ENCODE measurements around the gene USP5. TPM values are rescaled to one million over a fixed set of nuclear protein-coding genes. Genes with fewer than 3 reads are reported as not detected.

The USP5 gene
- total and polyA plus RNA-seq, 2 experiments from 2014 or later: 73.2 to 96.2 TPM

GRCh38 chr12:6896846-6897435, 45.0 kb downstream of the USP5 start:
- no peaks in the 10 kb centered on the region for H3F3A ChIP-seq (ENCODE audit: insufficient read depth)
- TF ChIP-seq EZH2phosphoT487 (IDR thresholded peaks at IDR 0.05; ENCODE audit: insufficient read depth, low read depth) (no peak), EZH2 (IDR thresholded peaks at IDR 0.05; ENCODE audit: insufficient read depth, poor library complexity, severe bottlenecking) (no peak)
- no peaks in the 10 kb centered on the region for H3K36me3 ChIP-seq (ENCODE audit: low read depth)
- H3K27ac ChIP-seq: no peak overlapping the region
- no peak overlapping the region for H3K9ac ChIP-seq
- WGBS, 2 experiments (ENCODE audit: low coverage in 1 of 2, low lambda C conversion rate in 2 of 2, missing lambda C conversion rate in 2 of 2): 53% methylated on average over 6 of the region's 6 CpGs
- H3K27me3 ChIP-seq (replicated peaks; ENCODE audit: insufficient read depth): no peaks in the 10 kb centered on the region
- H2AFZ ChIP-seq: no peak overlapping the region
- H3K4me3 ChIP-seq: no peak overlapping the region
- no peaks in the 10 kb centered on the region for H3K9me3 ChIP-seq (ENCODE audit: low read depth)
- H4K20me1 ChIP-seq (ENCODE audit: insufficient read depth): no peaks in the 10 kb centered on the region
- DNase-seq: no peak
- H3K79me2 ChIP-seq (ENCODE audit: insufficient read depth): no peaks in the 10 kb centered on the region
- no peaks in the 10 kb centered on the region for H3K4me1 ChIP-seq (ENCODE audit: insufficient read depth)
- in situ Hi-C loops (cut with MboI): no loop called here
- no peaks in the 10 kb centered on the region for H3K9me2 ChIP-seq (ENCODE audit: insufficient read depth)
- no peak overlapping the region for H3K4me2 ChIP-seq (ENCODE audit: unreplicated experiment)

- H3K4me3 ChIP-seq: no peak overlapping the region
- no peaks in the 10 kb centered on the region for H3K9me3 ChIP-seq (ENCODE audit: low read depth)
- TF ChIP-seq EZH2 (IDR thresholded peaks at IDR 0.05; ENCODE audit: insufficient read depth, poor library complexity, severe bottlenecking) (no peak), EZH2phosphoT487 (IDR thresholded peaks at IDR 0.05; ENCODE audit: insufficient read depth, low read depth) (no peak)
- no peaks in the 10 kb centered on the region for H3K79me2 ChIP-seq (ENCODE audit: insufficient read depth)
- H3K4me2 ChIP-seq (ENCODE audit: unreplicated experiment): no peak overlapping the region
- no peak overlapping the region for H2AFZ ChIP-seq
- no peak overlapping the region for H3K27ac ChIP-seq
- no peak for DNase-seq
- no peak overlapping the region for H3K9ac ChIP-seq
- no peaks in the 10 kb centered on the region for H4K20me1 ChIP-seq (ENCODE audit: insufficient read depth)
- in situ Hi-C loops (cut with MboI): no loop called here
- no peaks in the 10 kb centered on the region for H3K27me3 ChIP-seq (replicated peaks; ENCODE audit: insufficient read depth)
- H3K9me2 ChIP-seq (ENCODE audit: insufficient read depth): no peaks in the 10 kb centered on the region
- H3K36me3 ChIP-seq (ENCODE audit: low read depth): no peaks in the 10 kb centered on the region
- H3K4me1 ChIP-seq (ENCODE audit: insufficient read depth): peaks cover 4% of the 10 kb centered on the region; the same call in 1 of the 2 replicates
- no peaks in the 10 kb centered on the region for H3F3A ChIP-seq (ENCODE audit: insufficient read depth)
- WGBS, 2 experiments (ENCODE audit: low coverage in 1 of 2, low lambda C conversion rate in 2 of 2, missing lambda C conversion rate in 2 of 2): 90% methylated on average over 5 of the region's 5 CpGs
Observed at GRCh38 chr12:6899427-6899826, 47.5 kb downstream of the USP5 start.

- 62 to 66% methylated on average over 10 of the region's 10 CpGs for WGBS, 2 experiments (ENCODE audit: low coverage in 1 of 2, low lambda C conversion rate in 2 of 2, missing lambda C conversion rate in 2 of 2)
- H3K9ac ChIP-seq: no peak overlapping the region
- peak; percentile 31 for DNase-seq
- no peaks in the 10 kb centered on the region for H3K9me2 ChIP-seq (ENCODE audit: insufficient read depth)
- H3K4me2 ChIP-seq (ENCODE audit: unreplicated experiment): no peak overlapping the region
- no peaks in the 10 kb centered on the region for H3F3A ChIP-seq (ENCODE audit: insufficient read depth)
- H3K4me1 ChIP-seq (ENCODE audit: insufficient read depth): peaks cover 4% of the 10 kb centered on the region; the same call in 1 of the 2 replicates
- H3K9me3 ChIP-seq (ENCODE audit: low read depth): no peaks in the 10 kb centered on the region
- no peak overlapping the region for H3K4me3 ChIP-seq
- H4K20me1 ChIP-seq (ENCODE audit: insufficient read depth): no peaks in the 10 kb centered on the region
- no peaks in the 10 kb centered on the region for H3K36me3 ChIP-seq (ENCODE audit: low read depth)
- in situ Hi-C loops (cut with MboI): no loop called here
- TF ChIP-seq EZH2 (IDR thresholded peaks at IDR 0.05; ENCODE audit: insufficient read depth, poor library complexity, severe bottlenecking) (no peak), EZH2phosphoT487 (IDR thresholded peaks at IDR 0.05; ENCODE audit: insufficient read depth, low read depth) (no peak)
- H3K27me3 ChIP-seq (replicated peaks; ENCODE audit: insufficient read depth): no peaks in the 10 kb centered on the region
- H2AFZ ChIP-seq: no peak overlapping the region
- no peak overlapping the region for H3K27ac ChIP-seq
- H3K79me2 ChIP-seq (ENCODE audit: insufficient read depth): no peaks in the 10 kb centered on the region
Observed at GRCh38 chr12:6899837-6900519, 48.0 kb downstream of the USP5 start.

GRCh38 chr12:6902448-6902847, 50.5 kb downstream of the USP5 start:
- Histone ChIP-seq H3K79me2 (ENCODE audit: insufficient read depth) (no peaks in the 10 kb centered on the region), H3K9ac (no peak overlapping the region), H3K9me3 (ENCODE audit: low read depth) (no peaks in the 10 kb centered on the region), H4K20me1 (ENCODE audit: insufficient read depth) (no peaks in the 10 kb centered on the region), H3K27ac (no peak overlapping the region), H3F3A (ENCODE audit: insufficient read depth) (no peaks in the 10 kb centered on the region), H2AFZ (no peak overlapping the region), H3K27me3 (replicated peaks; ENCODE audit: insufficient read depth) (no peaks in the 10 kb centered on the region), H3K4me2 (ENCODE audit: unreplicated experiment) (no peak overlapping the region), H3K36me3 (ENCODE audit: low read depth) (no peaks in the 10 kb centered on the region), H3K4me3 (no peak overlapping the region), H3K4me1 (ENCODE audit: insufficient read depth) (peaks cover 8% of the 10 kb centered on the region; the same call in 1 of the 2 replicates), H3K9me2 (ENCODE audit: insufficient read depth) (no peaks in the 10 kb centered on the region)
- no peak for TF ChIP-seq EZH2phosphoT487 (IDR thresholded peaks at IDR 0.05; ENCODE audit: insufficient read depth, low read depth)
- no peak for DNase-seq
- in situ Hi-C loops (cut with MboI): no loop called here
- WGBS, 2 experiments (ENCODE audit: low coverage in 1 of 2, low lambda C conversion rate in 2 of 2, missing lambda C conversion rate in 2 of 2): 62 to 70% methylated on average over 4 of the region's 4 CpGs

All from GM23248 (cell line).